ENCODE data around the gene FARS2. TPM values are rescaled to one million over a fixed set of nuclear protein-coding genes. Genes with fewer than 3 reads are reported as not detected.

Gene FARS2
- total and polyA plus RNA-seq, 2 donors (not counting 1 experiment from before 2014, with no cell fraction given), result 33.0 to 35.5 TPM

DNA sequence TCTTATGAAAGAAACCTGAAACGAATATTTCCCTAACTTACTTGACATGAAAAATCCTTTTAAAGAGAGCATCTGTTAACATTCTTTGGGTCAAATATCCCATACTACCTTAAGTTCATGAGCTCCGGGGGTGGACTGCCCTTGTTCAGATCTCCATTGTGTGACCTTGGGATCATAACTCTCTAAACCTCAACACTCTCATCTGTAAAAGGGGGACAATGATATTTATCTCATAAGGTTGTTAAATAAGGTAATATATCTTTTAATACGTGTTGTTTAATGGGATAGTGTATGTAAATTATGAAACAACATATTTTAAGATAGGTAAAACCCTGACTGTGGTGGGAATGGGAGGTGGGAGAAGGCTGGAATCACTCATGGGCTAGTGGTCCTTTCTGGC is 326.3 kb downstream of the FARS2 start:
- no peaks in the 10 kb centered on the region for H3K4me1 ChIP-seq (ENCODE audit: control insufficient read depth in 2 of 2, insufficient read depth in 2 of 2, low read length in 2 of 2)
- Mint-ChIP-seq H3K9me3 (ENCODE audit: insufficient read depth) (peaks cover 4% of the 10 kb centered on the region), H3K4me3 (no peak overlapping the region), H3K27ac (no peak overlapping the region), H3K4me1 (peaks cover 5% of the 10 kb centered on the region), H3K27me3 (no peaks in the 10 kb centered on the region)
- ChIA-PET POLR2A (no interaction called here), CTCF (no interaction called here)
- H3K9ac ChIP-seq (ENCODE audit: low read length), result no peak overlapping the region
- H3K36me3 ChIP-seq (replicated peaks in 1 of 2; ENCODE audit: control extremely low read depth in 1 of 2, control insufficient read depth in 1 of 2, extremely low read depth in 1 of 2, insufficient read depth in 2 of 2, low read length in 1 of 2), result no peaks in the 10 kb centered on the region
- peaks cover 0 to 9% (median 0%) of the 10 kb centered on the region in 3 donors for H3K9me3 ChIP-seq (ENCODE audit: control extremely low read depth in 1 of 3, control insufficient read depth in 2 of 3, insufficient read depth in 1 of 3, low read length in 2 of 3)
- DNase-seq, result no peak
- no peak overlapping the region for H2AFZ ChIP-seq (ENCODE audit: insufficient read depth, low read depth, low read length, poor library complexity, severe bottlenecking)
- ATAC-seq (ENCODE audit: low read depth), result no peak
- peaks cover 7% of the 10 kb centered on the region for H4K20me1 ChIP-seq (ENCODE audit: control insufficient read depth, insufficient read depth, low read length, poor library complexity, severe bottlenecking)
- peaks cover 5% of the 10 kb centered on the region for H3K79me2 ChIP-seq (ENCODE audit: control insufficient read depth, insufficient read depth, low read length)
- intact Hi-C loops (cut with micrococcal nuclease), result no loop called here
- no peaks in the 10 kb centered on the region for H3K27me3 ChIP-seq (replicated peaks in 1 of 4; ENCODE audit: control extremely low read depth in 1 of 4, control insufficient read depth in 3 of 4, insufficient read depth in 4 of 4, low read length in 3 of 4)
- WGBS (ENCODE audit: insufficient coverage), result no CpG with 5 or more reads among the region's 3 CpGs
- no peak overlapping the region for H3K27ac ChIP-seq (ENCODE audit: low read length in 2 of 2)
- H3K4me2 ChIP-seq (replicated peaks; ENCODE audit: low read depth, low read length, poor library complexity, severe bottlenecking), result no peak overlapping the region
- TF ChIP-seq, protein P1, sequence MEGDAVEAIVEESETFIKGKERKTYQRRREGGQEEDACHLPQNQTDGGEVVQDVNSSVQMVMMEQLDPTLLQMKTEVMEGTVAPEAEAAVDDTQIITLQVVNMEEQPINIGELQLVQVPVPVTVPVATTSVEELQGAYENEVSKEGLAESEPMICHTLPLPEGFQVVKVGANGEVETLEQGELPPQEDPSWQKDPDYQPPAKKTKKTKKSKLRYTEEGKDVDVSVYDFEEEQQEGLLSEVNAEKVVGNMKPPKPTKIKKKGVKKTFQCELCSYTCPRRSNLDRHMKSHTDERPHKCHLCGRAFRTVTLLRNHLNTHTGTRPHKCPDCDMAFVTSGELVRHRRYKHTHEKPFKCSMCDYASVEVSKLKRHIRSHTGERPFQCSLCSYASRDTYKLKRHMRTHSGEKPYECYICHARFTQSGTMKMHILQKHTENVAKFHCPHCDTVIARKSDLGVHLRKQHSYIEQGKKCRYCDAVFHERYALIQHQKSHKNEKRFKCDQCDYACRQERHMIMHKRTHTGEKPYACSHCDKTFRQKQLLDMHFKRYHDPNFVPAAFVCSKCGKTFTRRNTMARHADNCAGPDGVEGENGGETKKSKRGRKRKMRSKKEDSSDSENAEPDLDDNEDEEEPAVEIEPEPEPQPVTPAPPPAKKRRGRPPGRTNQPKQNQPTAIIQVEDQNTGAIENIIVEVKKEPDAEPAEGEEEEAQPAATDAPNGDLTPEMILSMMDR (IDR thresholded peaks at IDR 0.05), result no peak
- TF ChIP-seq EZH2 (IDR thresholded peaks at IDR 0.05; ENCODE audit: borderline replicate concordance, insufficient read depth, low read depth, low read length, poor library complexity, severe bottlenecking), result no peak
- H3K4me3 ChIP-seq (ENCODE audit: control extremely low read depth in 1 of 5, extremely low read depth in 1 of 5, insufficient read depth in 1 of 5, low read depth in 2 of 5, low read length in 4 of 5), result no peak overlapping the region

- Mint-ChIP-seq H3K9me3 (ENCODE audit: insufficient read depth) (peaks cover 4% of the 10 kb centered on the region), H3K27me3 (no peaks in the 10 kb centered on the region), H3K4me3 (no peak overlapping the region), H3K27ac (no peak overlapping the region), H3K4me1 (peaks cover 2% of the 10 kb centered on the region)
- CTCF ChIA-PET, result interaction anchor here (0.9 kb wide), 1 partner anchor 118 kb away, joined by 3 read pairs; no protein-coding TSS in a partner anchor
- Histone ChIP-seq H2AFZ (ENCODE audit: insufficient read depth, low read depth, low read length, poor library complexity, severe bottlenecking) (no peak overlapping the region), H3K27me3 (replicated peaks in 1 of 4; ENCODE audit: control extremely low read depth in 1 of 4, control insufficient read depth in 3 of 4, insufficient read depth in 4 of 4, low read length in 3 of 4) (no peaks in the 10 kb centered on the region), H3K4me2 (replicated peaks; ENCODE audit: low read depth, low read length, poor library complexity, severe bottlenecking) (no peak overlapping the region), H3K4me3 (ENCODE audit: control extremely low read depth in 1 of 5, extremely low read depth in 1 of 5, insufficient read depth in 1 of 5, low read depth in 2 of 5, low read length in 4 of 5) (no peak overlapping the region), H3K27ac (ENCODE audit: low read length in 2 of 2) (no peak overlapping the region), H3K79me2 (ENCODE audit: control insufficient read depth, insufficient read depth, low read length) (peaks cover 5% of the 10 kb centered on the region), H3K36me3 (replicated peaks in 1 of 2; ENCODE audit: control extremely low read depth in 1 of 2, control insufficient read depth in 1 of 2, extremely low read depth in 1 of 2, insufficient read depth in 2 of 2, low read length in 1 of 2) (no peaks in the 10 kb centered on the region), H3K9me3 (ENCODE audit: control extremely low read depth in 1 of 3, control insufficient read depth in 2 of 3, insufficient read depth in 1 of 3, low read length in 2 of 3) (peaks cover 0 to 9% (median 0%) of the 10 kb centered on the region in 3 donors), H3K4me1 (ENCODE audit: control insufficient read depth in 2 of 2, insufficient read depth in 2 of 2, low read length in 2 of 2) (no peaks in the 10 kb centered on the region), H3K9ac (ENCODE audit: low read length) (no peak overlapping the region), H4K20me1 (ENCODE audit: control insufficient read depth, insufficient read depth, low read length, poor library complexity, severe bottlenecking) (peaks cover 7% of the 10 kb centered on the region)
- TF ChIP-seq, protein P1 (IDR thresholded peaks at IDR 0.05), result no peak
- TF ChIP-seq EZH2 (IDR thresholded peaks at IDR 0.05; ENCODE audit: borderline replicate concordance, insufficient read depth, low read depth, low read length, poor library complexity, severe bottlenecking), result no peak
- intact Hi-C loops (cut with micrococcal nuclease), result no loop called here
- no peak for DNase-seq
- POLR2A ChIA-PET, result no interaction called here
- no peak for ATAC-seq (ENCODE audit: low read depth)
- 95% methylated on average over 4 of the region's 7 CpGs for WGBS (ENCODE audit: insufficient coverage)
These were observed 328.3 kb downstream of the FARS2 start for GRCh38 chr6:5589422-5590141.
